Activated CD4-positive, CD25-positive, alpha-beta regulatory T cell treated with anti-CD3 and anti-CD28 coated beads, Interleukin-2, amount 50 U/mL, for 16 hours (primary cell): ENCODE results near the gene GBX1.

Source experiments
- DNase-seq: peaks from one replicate; pipeline ENCODE4 v3.0.0-alpha.2; 2020; ENCODE audit warnings: low read depth, low spot score

GBX1 gene

DNA sequence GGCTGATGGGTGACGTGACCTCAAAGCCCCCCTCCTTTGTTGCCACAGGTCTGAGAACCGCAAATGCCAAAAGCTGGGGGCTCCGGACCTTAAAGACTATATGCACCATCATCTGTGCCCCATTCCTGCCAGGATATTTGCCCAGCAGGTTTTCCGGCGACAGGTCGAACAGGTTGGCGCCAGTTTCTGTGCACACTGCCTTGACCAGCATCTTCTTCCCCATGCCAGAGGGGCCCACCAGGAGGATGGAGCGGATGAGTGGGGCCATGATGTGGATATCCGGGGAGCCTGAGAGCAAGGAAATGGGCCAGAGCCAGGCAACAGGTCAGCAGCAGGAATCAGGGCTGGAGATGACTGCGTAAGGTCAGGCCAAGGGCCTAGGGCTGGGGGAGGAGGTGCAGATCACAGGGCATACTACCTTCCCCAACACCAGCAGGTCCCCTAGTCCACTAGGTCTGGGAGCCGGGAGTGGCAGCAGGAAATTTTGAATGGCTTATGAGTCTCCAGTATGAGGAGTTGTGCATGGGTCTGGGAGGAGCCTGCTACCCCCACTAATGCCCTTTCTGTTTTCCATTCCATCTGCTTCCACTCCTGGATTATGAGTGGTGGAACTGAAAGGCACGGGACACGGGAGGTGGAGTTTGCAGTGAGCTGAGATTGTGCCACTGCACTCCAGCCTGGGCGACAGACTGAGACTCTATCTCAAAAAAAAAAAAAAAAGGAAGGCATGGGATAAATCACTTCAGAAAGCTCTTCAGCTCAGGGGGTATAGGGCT lies 25.9 kb upstream of the GBX1 start:
- DNase-seq = no peak

DNA sequence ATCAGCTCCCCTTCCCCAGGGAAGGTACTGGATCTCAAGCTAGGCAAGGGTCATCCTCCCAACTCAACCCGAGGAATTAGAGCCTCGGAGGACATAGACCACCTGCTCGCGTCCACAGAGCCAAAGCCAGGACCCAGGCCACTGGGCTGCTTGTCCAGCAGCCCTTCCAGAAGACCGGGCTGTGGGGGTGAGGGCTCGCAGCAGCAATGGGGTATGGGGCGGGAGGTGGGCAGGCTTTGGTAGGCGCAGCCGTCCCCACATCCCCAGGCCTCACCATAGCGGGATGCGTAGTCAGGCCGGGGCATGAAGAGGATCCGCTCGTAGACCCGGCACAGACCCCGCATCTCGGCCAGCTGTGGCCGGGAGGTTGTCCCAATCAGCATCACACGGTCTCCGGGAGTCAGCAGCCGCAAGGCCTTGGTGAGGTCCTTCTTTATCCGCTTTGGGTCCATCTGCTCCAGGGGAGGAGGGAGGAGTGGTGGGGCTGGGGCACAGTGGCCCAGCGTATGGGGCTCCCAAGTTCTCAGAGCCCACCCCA lies 24.6 kb upstream of the GBX1 start:
- no peak for DNase-seq

DNA sequence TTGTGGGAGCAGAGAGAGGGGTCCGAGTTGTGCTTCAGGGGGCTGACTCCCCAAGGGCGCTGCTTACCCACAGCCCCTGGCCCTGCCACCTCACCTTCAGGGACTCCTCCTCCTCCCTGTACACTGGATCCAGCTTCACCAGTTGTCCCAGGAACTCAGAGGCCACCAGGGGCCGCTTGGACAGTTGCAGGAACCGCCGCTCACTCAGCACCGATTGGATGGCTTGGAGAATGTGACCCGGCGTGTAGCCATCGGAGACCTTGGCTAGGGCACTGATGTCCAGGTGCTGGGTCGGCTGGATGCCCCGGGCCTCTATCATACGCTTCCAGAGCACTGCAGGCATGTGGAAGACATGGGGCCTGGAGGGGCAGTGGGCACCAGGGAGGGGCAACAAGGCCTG lies 24.1 kb upstream of the GBX1 start:
- no peak for DNase-seq

DNA sequence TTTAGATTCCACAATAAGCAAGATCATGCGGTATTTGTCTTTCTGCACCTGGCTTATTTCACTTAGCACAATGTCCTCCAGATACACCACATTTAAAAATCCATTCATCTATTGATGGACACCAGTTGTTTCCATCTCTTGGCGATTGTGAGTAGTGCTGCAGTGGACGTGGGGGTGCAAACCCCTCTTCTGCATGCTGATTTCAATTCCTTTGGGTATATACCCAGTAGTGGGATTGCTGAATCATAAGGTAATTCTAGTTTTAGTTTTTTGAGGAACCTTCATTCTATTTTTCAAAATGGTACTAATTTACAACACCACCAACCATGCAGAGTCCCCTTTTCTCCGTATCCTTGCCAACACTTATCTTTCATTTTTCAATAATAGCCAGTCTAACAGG lies 21.5 kb upstream of the GBX1 start:
- no peak for DNase-seq

DNA sequence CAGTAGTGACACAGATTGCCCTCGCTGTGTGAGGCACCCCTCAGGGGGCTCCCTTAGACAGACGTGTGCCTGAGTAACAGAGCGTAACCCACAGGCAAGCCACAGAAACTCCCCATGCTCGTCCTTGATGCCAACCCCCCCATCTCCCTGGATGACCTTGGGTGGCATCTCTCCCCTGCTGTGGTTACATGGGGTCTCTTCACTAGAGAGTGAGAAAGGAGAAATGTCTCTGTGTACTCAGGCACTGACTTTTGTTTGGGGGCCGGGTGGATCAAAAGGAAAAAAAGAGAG lies 20.7 kb upstream of the GBX1 start:
- no peak for DNase-seq

DNA sequence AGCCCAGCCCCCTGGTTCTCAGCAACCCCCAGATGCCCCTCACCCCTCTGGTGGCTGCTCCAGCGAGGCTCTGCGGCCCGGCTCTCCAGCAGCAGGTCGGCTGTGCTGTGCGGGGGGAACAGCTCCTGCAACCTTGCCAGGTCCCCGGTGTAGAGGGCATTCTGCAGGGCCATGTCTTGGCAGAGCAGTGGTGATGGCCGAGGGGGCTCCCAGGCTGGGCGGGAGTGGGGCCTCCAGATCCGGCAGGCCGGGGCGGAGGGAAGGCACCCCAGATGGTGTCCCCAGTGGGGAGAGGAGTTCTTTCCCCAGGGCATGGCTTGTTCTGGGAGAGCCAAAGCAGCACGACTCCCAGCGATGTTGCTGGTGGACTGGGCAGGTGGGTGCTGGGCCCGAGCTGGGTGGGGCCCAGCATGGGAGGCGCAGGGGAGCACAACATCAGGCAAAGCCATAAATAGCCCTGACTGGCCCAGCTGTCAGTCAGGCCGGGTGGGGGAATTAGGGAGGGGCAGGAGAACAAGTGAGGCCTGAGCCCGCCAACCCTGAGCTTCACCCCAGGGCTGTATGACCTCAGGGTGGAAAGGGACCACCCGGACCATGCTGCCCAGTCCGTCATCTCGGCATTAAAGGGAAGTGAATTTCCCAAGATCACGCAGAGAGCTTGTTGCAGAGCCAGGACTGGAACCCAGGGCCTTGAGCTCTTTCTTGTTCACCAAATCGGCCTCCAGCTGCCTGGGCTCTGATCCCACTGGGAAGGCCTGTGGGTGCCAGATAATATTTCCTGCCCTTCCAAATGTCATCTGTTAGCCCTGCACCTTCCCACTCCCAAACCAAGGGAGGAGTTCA lies 20.1 kb upstream of the GBX1 start:
- DNase-seq = no peak

DNA sequence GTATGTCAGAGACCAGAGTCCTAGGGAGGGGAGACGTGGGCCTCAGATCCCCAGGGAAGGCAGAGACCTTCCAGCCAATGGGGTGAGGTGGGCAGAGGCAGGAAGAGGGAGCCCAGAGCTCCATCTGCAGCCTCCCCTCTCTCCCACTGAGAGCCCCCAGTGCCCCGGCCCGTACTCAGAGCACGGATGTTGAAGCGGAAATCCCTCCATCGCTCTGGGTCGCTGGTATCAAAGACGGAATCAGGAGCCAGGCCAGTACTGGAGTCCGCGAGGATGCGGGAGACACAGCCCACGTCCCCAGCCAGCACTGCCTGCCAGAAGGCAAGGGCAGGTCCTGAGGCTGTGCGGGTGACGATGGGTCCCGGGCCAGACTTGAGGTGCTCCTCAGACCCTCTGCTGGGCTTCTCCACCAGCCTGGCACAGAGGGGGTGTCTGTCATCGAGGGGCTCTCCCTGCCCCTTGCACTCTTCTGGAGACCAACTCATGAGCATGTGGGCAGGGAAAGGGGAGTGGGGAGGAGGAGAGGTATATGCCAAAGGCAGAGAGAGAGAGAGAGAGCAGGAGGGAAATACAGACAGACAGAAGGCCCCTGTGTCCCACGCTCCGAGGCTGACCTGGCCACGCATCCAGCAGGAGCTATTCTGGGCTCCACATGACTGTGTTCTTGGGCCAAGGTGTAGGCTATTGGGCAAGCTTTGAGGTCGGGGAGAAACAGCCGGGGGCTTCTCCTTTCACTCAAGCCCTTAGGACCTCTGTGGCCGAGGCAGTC lies 19.3 kb upstream of the GBX1 start, which contains the start of gene ASB10:
Gene ASB10, minus strand, starts transcription at position 611 of the 769 bp plus-strand sequence. Its CDS starts 120 bp downstream, at position 491.
- no peak for DNase-seq

DNA sequence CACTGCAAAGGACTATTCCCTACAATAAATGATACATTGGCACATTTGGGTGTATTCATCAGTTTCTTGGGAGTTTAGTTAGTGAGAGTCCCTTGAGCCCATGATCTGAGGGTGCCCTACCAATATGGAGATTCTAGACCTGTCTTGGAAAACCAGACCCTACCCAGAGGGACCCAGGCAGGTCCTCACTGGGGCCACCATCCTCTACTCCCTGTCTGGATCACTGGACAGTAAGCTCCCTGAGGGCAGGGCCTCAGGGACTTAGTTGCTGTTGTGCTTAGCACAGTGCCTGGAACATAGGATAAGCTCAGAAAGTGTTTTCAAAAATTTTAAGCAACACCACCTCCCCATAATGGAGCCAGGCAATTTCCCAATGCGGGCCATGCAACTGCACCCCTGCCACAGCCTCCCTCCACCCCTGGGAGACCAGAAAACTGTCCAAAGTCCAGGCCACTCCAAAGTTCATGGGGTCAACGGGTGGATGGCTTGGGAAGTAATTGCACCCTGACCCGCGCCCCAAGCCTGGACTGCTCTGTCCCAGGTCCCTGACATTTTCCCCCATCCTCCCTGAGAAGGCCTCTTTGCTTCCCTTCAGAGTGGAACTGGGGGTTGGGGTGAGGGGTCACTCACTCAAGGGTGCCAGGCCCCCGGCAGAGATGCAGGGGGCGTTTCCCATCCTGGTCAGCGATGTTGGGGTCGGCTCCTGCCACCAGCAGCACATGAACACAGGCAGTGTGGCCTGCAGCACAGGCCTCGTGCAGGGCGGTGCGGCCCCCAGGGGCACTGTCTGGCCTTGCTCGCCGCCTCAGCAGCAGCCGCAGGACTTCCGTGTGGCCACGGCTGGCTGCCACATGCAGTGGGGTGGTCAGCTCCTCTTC lies 18.5 kb upstream of the GBX1 start:
- DNase-seq = no peak

DNA sequence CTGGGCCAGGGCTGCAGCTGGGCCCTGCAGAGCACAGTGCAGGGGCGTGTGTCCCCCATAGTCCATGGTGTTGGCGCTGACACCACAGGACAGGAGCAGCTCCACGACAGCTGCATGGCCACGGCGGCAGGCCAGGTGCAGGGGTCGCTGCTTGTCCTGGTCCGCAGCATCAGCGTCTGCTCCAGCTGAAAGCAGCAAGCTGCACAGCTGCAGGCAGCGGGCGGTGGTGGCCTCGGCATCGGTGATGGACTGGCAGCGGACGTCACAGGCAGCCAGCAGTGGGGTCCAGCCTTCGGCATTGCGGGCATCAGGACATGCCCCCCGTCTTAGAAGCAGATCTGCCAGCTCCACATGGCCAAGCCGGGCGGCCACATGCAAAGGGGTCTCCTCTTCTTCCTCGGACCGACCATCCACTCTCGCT lies 13.5 kb upstream of the GBX1 start:
- DNase-seq = no peak

DNA sequence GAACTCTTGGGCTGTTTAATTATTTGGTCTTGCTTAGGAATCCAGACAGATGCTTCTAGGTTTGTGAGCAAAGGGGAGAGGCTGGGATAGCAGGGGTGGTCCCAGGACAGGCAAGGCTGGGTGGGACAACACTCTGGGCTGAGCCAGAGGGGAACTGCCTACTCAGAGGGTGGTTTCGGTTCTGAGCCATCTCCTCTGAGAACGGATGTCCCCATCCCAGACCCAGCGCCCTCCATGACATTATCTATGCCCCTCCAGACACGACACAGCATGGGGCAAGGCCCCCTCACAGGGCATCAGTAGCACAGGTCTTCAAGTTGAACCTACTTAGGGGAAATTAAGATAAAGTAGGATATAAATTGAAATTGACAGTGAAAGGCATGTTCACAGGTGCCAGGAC lies 12.5 kb upstream of the GBX1 start:
- no peak for DNase-seq

DNA sequence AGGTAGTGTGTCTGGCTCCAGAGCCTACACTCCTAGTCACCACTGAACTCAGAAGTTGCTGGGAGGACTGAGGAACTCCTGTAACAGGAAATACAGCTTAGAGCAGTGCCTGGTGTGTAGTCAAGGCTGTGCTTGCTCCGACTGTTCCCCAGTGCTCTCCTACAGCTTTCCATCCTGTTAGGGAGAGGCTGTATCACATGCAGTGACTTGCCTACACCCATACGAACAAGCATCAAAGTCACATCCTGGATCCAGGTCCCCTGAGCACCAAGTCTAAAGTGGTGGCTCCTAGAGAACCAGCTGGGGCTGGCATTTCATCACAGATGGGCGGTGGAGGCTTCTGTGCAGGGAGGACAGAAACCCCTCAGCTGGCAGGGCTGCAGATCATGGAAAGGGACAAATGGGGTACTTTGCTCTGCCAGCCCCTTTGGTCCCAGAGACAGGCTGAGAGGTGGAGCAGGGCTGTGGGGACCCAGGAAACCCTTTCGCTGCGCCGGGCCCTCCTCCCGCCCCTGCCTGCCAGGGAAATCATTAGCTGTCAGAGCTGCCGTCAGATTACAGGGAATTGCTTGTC lies 11.9 kb upstream of the GBX1 start:
- no peak for DNase-seq

DNA sequence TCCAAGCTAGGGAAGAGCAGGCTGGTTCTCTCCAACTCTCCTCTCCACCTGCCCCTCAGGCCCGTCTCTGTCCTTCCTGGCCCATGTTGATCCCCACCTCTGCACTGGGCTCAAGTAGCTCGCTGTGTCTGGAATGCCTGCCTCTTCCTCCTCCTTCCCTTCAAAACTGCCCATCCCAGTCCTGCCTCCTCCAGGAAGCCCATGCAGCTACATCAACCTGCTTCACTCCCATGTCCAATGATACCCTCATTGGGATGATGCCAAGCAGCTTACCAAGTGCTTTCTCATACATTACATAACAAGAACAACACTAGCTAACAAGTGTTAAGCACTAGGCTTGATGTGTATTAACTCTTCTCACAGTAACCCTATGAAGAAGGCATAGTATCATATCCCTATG lies 11.3 kb upstream of the GBX1 start:
- no peak for DNase-seq

DNA sequence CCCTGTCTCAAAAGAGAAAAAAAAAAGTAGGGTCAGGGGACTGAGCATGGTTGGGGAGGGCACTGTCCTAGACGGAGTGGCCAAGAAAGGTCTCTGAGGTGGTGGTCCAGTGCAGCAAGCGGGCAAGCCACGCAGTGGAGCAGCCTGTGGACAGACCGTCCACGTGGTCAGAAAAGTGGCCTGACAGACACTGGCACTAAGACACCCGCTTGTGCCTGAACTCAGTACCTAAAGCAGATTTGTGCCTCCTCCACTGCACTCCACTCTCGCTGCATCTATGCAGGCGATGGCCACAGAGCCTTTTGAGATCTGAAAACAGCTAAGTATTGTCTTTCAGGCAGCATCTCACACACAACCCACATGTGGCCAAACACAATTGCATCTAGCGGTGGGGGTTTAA lies 10.7 kb upstream of the GBX1 start:
- no peak for DNase-seq

DNA sequence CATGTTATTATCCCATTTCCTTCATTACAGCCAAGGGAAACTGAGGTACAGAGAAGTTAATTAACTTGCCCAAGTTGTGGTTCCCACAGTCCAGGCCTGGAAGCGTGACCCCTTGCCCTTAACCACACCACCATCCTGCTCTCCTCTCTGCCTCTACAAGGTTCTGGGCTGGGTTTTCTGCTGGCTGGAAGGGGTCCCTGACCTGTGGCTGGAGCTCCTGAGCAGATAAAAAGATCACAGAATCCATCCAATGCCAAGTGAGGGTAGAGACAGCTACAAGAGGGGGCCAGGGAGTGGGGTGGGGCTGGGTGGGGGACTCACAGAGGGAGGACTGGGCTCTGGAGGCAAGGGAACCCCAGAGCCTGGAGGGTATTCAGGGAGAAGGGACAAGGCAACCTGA lies 9.8 kb upstream of the GBX1 start:
- DNase-seq = no peak

DNA sequence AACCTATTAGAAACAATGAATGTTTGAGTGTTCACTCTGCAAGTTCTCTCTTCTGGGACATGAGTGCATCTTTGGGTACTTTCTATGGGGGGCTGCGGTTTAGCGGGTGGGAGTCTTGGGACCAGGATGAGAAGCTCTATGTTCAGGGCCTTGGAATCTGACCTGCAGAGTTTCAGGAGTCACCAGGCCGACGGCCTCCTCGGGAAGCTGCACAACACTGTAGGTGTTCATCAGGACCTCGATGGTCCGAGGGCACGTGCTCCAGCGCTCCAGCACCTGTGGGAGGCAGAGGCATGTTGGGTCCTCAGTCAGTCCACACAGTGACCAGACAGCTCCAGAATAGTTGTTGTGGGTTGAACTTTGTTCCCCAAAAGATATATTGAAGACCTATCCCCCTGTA lies 8.9 kb upstream of the GBX1 start:
- no peak for DNase-seq

DNA sequence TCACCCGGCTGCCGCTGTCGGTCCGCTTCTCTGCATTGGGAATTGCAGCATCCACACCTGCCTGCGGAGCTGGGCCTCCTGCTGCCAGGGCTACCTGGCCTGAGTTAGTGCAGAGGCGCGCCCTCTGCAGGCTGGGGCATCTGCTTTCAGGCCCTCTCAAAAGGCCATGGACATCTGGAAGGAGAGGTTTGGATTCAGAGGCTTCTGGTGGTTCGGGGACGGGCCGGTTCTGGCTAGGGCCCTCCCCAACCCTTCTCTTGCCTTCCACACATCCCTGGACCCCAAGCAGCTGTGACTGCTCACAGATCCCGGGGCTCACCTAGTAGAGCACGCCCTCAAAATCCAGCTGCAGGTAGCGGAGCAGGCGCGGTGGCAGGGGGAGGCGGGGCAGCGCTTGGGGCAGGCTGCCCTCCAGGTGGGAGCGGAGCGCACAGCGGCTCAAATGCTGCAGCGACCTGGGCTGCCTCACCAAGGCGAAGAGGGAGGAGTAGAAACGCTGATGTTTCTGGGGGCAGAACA lies 8.4 kb upstream of the GBX1 start:
- DNase-seq = no peak

DNA sequence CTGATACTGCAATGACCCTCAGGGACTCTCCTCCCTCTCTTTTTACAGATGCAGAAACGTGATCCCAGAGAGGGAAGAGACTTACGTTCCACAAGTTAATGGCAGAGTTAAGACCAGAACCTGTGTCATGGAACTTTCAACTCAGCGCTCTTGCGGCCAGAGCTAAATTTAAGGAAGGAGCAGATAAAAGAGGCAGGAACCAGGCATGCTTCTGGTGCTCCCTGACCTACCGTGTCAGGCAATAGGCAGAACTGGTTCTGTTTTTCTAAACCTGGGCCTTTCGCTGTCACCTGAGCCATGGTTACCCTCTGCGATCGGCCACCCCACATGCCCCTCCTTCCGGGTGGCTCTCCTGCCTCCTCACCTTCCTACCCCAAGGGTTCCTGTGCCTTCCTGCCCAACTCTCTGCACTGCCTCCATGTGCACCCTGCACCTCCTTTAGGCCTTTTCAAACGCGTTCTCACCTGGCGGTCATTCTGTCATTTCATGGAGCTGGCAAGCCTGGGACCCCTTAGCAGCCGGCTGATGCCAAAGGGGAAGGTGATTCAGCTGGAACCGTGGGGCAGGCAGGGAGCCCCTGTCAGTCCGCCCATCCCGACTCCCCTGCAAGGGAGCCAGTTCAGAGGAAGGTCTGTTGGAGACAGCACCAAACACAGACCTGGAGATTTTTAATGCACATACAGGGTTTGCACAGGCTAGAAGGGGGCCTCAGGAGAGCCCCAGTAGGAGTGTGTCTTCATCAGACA lies 7.7 kb upstream of the GBX1 start:
- DNase-seq = no peak

DNA sequence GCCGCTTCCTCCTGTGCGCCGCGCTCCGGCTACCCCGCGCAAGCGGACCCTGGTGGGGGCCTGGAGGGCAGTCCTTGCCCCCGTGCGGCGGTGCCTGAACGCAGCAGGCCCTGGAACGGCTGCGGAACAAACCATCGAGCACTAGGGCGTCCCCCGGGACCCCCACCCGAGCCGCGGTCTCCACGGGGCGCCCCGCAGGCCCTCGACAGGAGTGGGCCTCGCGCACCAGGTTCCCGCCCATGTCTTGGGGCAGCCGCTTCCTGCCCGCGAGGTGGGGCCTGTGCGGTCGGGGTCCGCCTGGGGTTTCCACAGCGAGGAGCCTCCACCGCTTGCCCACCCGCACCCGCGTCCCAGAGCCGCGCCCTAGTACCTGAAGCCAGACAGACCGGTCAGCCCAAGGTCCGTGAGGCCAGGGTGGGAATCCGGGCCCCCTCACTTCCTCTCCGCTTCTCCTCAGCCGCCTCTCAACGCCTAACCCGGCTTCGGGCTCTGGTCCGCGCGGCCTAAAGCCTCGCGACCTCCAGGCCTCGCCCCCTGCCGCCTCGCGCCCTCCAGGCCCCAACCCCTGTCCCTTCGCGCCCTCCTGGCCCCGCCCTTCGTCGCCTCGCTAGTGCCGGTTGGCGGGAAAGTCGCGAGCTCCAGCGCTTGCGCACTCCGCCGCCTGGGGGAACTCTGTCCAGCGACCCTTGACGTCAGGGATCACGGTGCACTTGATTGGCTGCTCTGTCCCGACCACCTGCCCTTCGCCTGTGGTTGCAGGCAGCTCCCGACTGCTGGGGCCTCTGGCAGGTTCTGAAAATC lies 7.0 kb upstream of the GBX1 start:
- no peak for DNase-seq
